SK-N-MC (cell line): Measurements from ENCODE around the gene ZNF862.

Experiments
- DNase-seq: peaks from one replicate; pipeline ENCODE4 v3.0.0-alpha.2; 2011; ENCODE audit warnings: low read depth, low spot score
- H3K27ac ChIP-seq: fragments of 200-600 bp; sonication (generic); 2 replicates; pipeline ENCODE4 v1.5.1; 2016; ENCODE audit warnings: mixed run types
- H3K36me3 ChIP-seq: fragments of 200-600 bp; sonication (generic); 2 replicates; pipeline ENCODE4 v1.6.1; 2017; ENCODE audit warnings: antibody characterized with exemption, low read length, mixed read lengths; ENCODE audit not compliant: insufficient read depth
- H3K4me3 ChIP-seq: fragments of 200-600 bp; sonication (generic); 2 replicates; pipeline ENCODE4 v1.5.1; 2016
- H3K9ac ChIP-seq: fragments of 200-600 bp; sonication (generic); 2 replicates; pipeline ENCODE4 v1.8.0; 2017; ENCODE audit warnings: mixed run types, mixed read lengths; ENCODE audit not compliant: insufficient read length
- H3K9me3 ChIP-seq: fragments of 200-600 bp; sonication (generic); 2 replicates; pipeline ENCODE4 v1.6.1; 2017; ENCODE audit warnings: low read depth, mild to moderate bottlenecking, antibody characterized with exemption, low read length, moderate library complexity, mixed read lengths
- EZH2 ChIP-seq: fragments of 200-600 bp; sonication (generic); IDR thresholded peaks from one replicate; pipeline ENCODE4 v1.6.1; 2017; ENCODE audit warnings: antibody characterized with exemption
- FOXP2 ChIP-seq: optimal IDR thresholded peaks from 2 replicates; pipeline ENCODE3; 2011; ENCODE audit warnings: mild to moderate bottlenecking, moderate library complexity; ENCODE audit not compliant: insufficient read depth; ENCODE audit errors: extremely low read length, control extremely low read depth
- POLR2AphosphoS5 ChIP-seq: IDR thresholded peaks from 2 replicates; pipeline ENCODE4 v1.6.1; 2012; ENCODE audit warnings: mild to moderate bottlenecking, low read depth, low read length, borderline replicate concordance

ZNF862 gene

GRCh38 chr7:149863500-149863899, 25.3 kb downstream of the ZNF862 start:
- no peak overlapping the region for H3K9ac ChIP-seq
- no peaks in the 10 kb centered on the region for H3K36me3 ChIP-seq
- TF ChIP-seq EZH2 (no peak), POLR2AphosphoS5 (no peak), FOXP2 (no peak)
- H3K4me3 ChIP-seq, result no peak overlapping the region
- no peak overlapping the region for H3K27ac ChIP-seq
- H3K9me3 ChIP-seq, result no peaks in the 10 kb centered on the region
- DNase-seq, result no peak

GRCh38 chr7:149864023-149864422, 25.8 kb downstream of the ZNF862 start:
- DNase-seq, result no peak
- H3K9ac ChIP-seq, result no peak overlapping the region
- no peaks in the 10 kb centered on the region for H3K36me3 ChIP-seq
- no peak overlapping the region for H3K4me3 ChIP-seq
- no peaks in the 10 kb centered on the region for H3K9me3 ChIP-seq
- no peak for TF ChIP-seq FOXP2
- TF ChIP-seq EZH2, result no peak
- no peak for TF ChIP-seq POLR2AphosphoS5
- no peak overlapping the region for H3K27ac ChIP-seq

- no peak overlapping the region for H3K27ac ChIP-seq
- no peak overlapping the region for H3K4me3 ChIP-seq
- TF ChIP-seq FOXP2 (no peak), EZH2 (no peak), POLR2AphosphoS5 (no peak)
- DNase-seq, result no peak
- no peaks in the 10 kb centered on the region for H3K36me3 ChIP-seq
- no peaks in the 10 kb centered on the region for H3K9me3 ChIP-seq
- H3K9ac ChIP-seq, result no peak overlapping the region
Measured at GRCh38 chr7:149864751-149865150, 26.6 kb downstream of the ZNF862 start.

- no peaks in the 10 kb centered on the region for H3K36me3 ChIP-seq
- DNase-seq, result no peak
- H3K4me3 ChIP-seq, result no peak overlapping the region
- no peaks in the 10 kb centered on the region for H3K9me3 ChIP-seq
- TF ChIP-seq FOXP2, result no peak
- TF ChIP-seq EZH2, result no peak
- TF ChIP-seq POLR2AphosphoS5, result no peak
- H3K27ac ChIP-seq, result no peak overlapping the region
- H3K9ac ChIP-seq, result no peak overlapping the region
Measured at GRCh38 chr7:149865437-149865836, 27.3 kb downstream of the ZNF862 start.

GRCh38 chr7:149866139-149866778, 28.1 kb downstream of the ZNF862 start:
- no peak overlapping the region for H3K4me3 ChIP-seq
- no peak overlapping the region for H3K9ac ChIP-seq
- no peaks in the 10 kb centered on the region for H3K36me3 ChIP-seq
- no peak overlapping the region for H3K27ac ChIP-seq
- DNase-seq, result no peak
- TF ChIP-seq POLR2AphosphoS5 (no peak), EZH2 (no peak), FOXP2 (no peak)
- no peaks in the 10 kb centered on the region for H3K9me3 ChIP-seq

GRCh38 chr7:149866779-149867447, 28.7 kb downstream of the ZNF862 start:
- no peak overlapping the region for H3K27ac ChIP-seq
- DNase-seq, result no peak

GRCh38 chr7:149867762-149868622, 29.8 kb downstream of the ZNF862 start:
- no peaks in the 10 kb centered on the region for H3K36me3 ChIP-seq
- no peak for DNase-seq
- no peak overlapping the region for H3K27ac ChIP-seq
- H3K4me3 ChIP-seq, result no peak overlapping the region
- TF ChIP-seq EZH2 (no peak), FOXP2 (no peak), POLR2AphosphoS5 (no peak)
- H3K9me3 ChIP-seq, result no peaks in the 10 kb centered on the region
- H3K9ac ChIP-seq, result no peak overlapping the region

More at GRCh38 chr7:149866779-149867447, 28.7 kb downstream of the ZNF862 start:
- H3K4me3 ChIP-seq, result no peak overlapping the region
- no peaks in the 10 kb centered on the region for H3K9me3 ChIP-seq
- TF ChIP-seq EZH2 (no peak), FOXP2 (no peak), POLR2AphosphoS5 (no peak)
- no peak overlapping the region for H3K9ac ChIP-seq
- no peaks in the 10 kb centered on the region for H3K36me3 ChIP-seq

GRCh38 chr7:149868623-149869290, 30.6 kb downstream of the ZNF862 start:
- H3K9me3 ChIP-seq, result no peaks in the 10 kb centered on the region
- H3K27ac ChIP-seq, result no peak overlapping the region
- no peak for TF ChIP-seq POLR2AphosphoS5
- TF ChIP-seq EZH2, result no peak
- TF ChIP-seq FOXP2, result no peak
- no peaks in the 10 kb centered on the region for H3K36me3 ChIP-seq
- H3K4me3 ChIP-seq, result no peak overlapping the region
- no peak for DNase-seq
- H3K9ac ChIP-seq, result no peak overlapping the region
